H1 (cell line): ENCODE data around the gene RSPH6A. TPM values are rescaled to one million over a fixed set of nuclear protein-coding genes. Genes with fewer than 3 reads are reported as not detected.

Source experiments
- RAD21 ChIP-seq, 2 experiments: IDR thresholded peaks in 1 of 2; conservative IDR thresholded peaks in 1 of 2; 2 replicates each; pipeline ENCODE4 v1.6.1; 2011; ENCODE audit warnings: low read depth in 2 of 2, low read length in 2 of 2, improper control_type of control experiment in 1 of 2, inconsistent platforms in 1 of 2, mild to moderate bottlenecking in 1 of 2, moderate library complexity in 1 of 2
- TCF12 ChIP-seq: IDR thresholded peaks from 2 replicates; pipeline ENCODE4 v1.6.1; 2011; ENCODE audit warnings: low read depth, mild to moderate bottlenecking, low read length
- polyA plus RNA-seq, 7 experiments: library from polyadenylated mRNA; depleted of rRNA in 3 of 7; stranded (reverse) in 5 of 7; unstranded in 2 of 7; fragments of >200 nt in 5 of 7; fragments of 200-250 nt in 2 of 7; gene quantifications; 1 replicate in 5 of 7; 2 replicates in 1 of 7; 4 replicates in 1 of 7; pipeline versions ENCODE4 v1.2.1 to v1.2.3, GENCODE V29; 2011 to 2013; ENCODE audit warnings: missing spikeins in 2 of 7, mixed read lengths in 2 of 7
- total RNA-seq: library from RNA; stranded (reverse); fragmentation: NEBNext Ultra II Directional; extraction: Animal tissue kit (Norgen Biotek cat#: 25700); gene quantifications from 2 replicates; pipeline ENCODE4 v1.2.1, GENCODE V29; 2021

RSPH6A gene
- total and polyA plus RNA-seq, 2 of the 8 experiments (the other 6 are each of a cell fraction or from before 2014, with no cell fraction given) = 0.05 to 0.19 TPM

DNA sequence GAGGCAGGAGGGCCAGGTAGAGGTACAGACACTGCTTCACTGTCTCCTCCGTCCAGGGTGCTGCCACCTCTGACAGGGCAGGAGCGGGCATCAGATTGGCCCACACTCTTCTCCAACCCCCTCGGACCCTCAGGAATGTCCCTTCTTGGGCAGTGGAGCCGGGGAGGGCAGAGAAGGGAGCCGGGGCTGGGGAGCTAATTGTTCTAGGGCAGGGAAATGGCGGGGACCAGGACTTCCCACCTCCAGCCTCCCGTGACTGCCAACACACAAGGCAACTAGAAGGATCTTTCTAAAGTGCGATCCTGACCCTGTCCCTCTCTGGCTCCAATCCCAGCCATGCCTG lies 10.1 kb upstream of the RSPH6A start (continued):
- TF ChIP-seq RAD21 (IDR thresholded peaks at IDR 0.05 in 1 of 2, conservative IDR thresholded peaks at IDR 0.05 in 1 of 2; ENCODE audit: low read depth in 2 of 2, low read length in 2 of 2) = no peak
- no peak for TF ChIP-seq TCF12
